GM21447 (cell line): ENCODE measurements around the gene CRTC1.

Experiments
- ATAC-seq: cut with Tn5 transposase; IDR thresholded peaks from one replicate; pipeline ENCODE4 v1.9.1; 2021; ENCODE audit not compliant: unreplicated experiment

CRTC1 gene

GRCh38 chr19:18651300-18651699 is 32.2 kb upstream of the CRTC1 start:
- no peak for ATAC-seq

GRCh38 chr19:18651733-18652132 is 31.7 kb upstream of the CRTC1 start:
- ATAC-seq = no peak

- ATAC-seq = no peak
Observed at GRCh38 chr19:18653853-18654252, 29.6 kb upstream of the CRTC1 start.

GRCh38 chr19:18654469-18654868 is 29.0 kb upstream of the CRTC1 start:
- ATAC-seq = no peak

- no peak for ATAC-seq
Observed at GRCh38 chr19:18655173-18655844, 28.2 kb upstream of the CRTC1 start.

GRCh38 chr19:18656337-18657086 is 27.0 kb upstream of the CRTC1 start:
- no peak for ATAC-seq

GRCh38 chr19:18657590-18658365 is 25.7 kb upstream of the CRTC1 start:
- no peak for ATAC-seq

GRCh38 chr19:18658366-18658855 is 25.1 kb upstream of the CRTC1 start:
- ATAC-seq = no peak

GRCh38 chr19:18659281-18660050 is 24.0 kb upstream of the CRTC1 start:
- no peak for ATAC-seq

GRCh38 chr19:18660051-18660910 is 23.2 kb upstream of the CRTC1 start:
- ATAC-seq = no peak

GRCh38 chr19:18660939-18661670 is 22.4 kb upstream of the CRTC1 start:
- no peak for ATAC-seq

GRCh38 chr19:18662972-18663732 is 20.3 kb upstream of the CRTC1 start:
- ATAC-seq = no peak

- no peak for ATAC-seq
Observed at GRCh38 chr19:18663940-18664530, 19.4 kb upstream of the CRTC1 start.

GRCh38 chr19:18665771-18666202 is 17.7 kb upstream of the CRTC1 start:
- ATAC-seq = no peak

GRCh38 chr19:18666317-18666716 is 17.2 kb upstream of the CRTC1 start:
- ATAC-seq = no peak

GRCh38 chr19:18666784-18667183 is 16.7 kb upstream of the CRTC1 start:
- no peak for ATAC-seq

GRCh38 chr19:18667531-18668251 is 15.8 kb upstream of the CRTC1 start:
- no peak for ATAC-seq

GRCh38 chr19:18668252-18668631 is 15.2 kb upstream of the CRTC1 start:
- ATAC-seq = no peak
